NK-92 (cell line): Measurements from ENCODE around the gene PRR15.

Experiments
- DNase-seq: peaks from one replicate; lab custom pipeline; 2025; ENCODE audit not compliant: unreplicated experiment; lab: John Stamatoyannopoulos, UW

Gene PRR15

GRCh38 chr7:29609162-29610037 is 45.8 kb downstream of the PRR15 start:
- no peak for DNase-seq

DNA sequence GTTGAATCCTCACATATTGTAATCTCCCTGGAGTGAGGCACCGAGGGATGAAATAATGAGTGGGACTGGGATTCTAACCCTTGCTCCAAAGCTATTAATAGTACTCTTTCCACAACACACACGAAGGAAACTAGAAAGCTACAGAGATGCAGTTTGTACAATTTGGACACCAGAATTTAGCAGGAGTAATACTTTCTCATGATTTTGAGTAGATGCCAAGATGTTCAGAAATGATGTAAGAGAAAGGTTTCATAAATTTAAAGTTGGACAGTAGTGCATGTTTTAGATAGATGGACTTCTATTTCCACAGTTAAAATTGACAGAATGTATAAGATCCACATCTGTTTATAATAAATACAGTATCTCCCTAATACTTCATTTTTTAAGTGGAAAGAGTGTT is 46.5 kb downstream of the PRR15 start:
- DNase-seq, result no peak

DNA sequence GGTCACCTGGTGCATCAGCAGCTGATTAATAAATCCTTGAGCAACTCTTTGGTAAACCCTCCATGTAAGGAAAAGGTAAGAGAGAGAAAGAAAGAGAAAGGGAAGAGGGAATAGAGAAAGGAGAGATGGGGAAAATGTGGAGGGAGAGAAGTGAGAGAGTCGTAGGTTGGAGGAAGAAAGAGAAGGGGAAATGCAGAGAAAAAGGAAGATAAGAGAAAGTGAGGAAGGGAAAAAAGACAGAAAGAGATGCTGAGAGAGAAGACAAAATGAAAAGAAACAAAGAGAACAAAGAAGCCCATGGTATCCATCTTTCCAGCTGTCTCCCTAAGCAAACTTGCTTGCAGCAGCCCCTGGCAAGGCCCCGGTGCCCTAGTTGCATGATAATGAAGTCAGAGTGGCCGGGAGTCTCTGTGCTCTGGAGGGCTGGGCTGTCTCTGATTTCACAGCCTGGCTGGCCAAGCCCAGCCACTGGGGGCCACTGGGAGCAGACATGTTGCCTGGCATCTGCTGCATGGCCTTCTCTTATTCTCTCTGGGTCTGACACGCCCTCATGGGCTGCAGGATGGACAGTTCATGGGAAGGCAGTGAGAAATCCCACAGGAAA is 48.4 kb downstream of the PRR15 start:
- no peak for DNase-seq

- DNase-seq, result no peak
Measured at GRCh38 chr7:29612596-29612995, 49.0 kb downstream of the PRR15 start.

- no peak for DNase-seq
Measured at GRCh38 chr7:29613100-29613499, 49.5 kb downstream of the PRR15 start.

- DNase-seq, result no peak
Measured at GRCh38 chr7:29614229-29614628, 50.6 kb downstream of the PRR15 start.
